SK-N-SH treated with all-trans-retinoic acid at 6 μM for 48 hours (cell line): ENCODE results near the gene C22orf31.

Experiments used
- ATAC-seq: fragments of 200-7000 bp; cut with Tn5 transposase; 3 replicates; pipeline ENCODE4 v1.9.1; 2020; ENCODE audit warnings: mild to moderate bottlenecking, moderate library complexity
- ARNTL ChIP-seq: fragments of 450-650 bp; formaldehyde crosslinking; IDR thresholded peaks from 2 replicates; pipeline ENCODE4 v1.5.0; 2020; ENCODE audit warnings: low read depth, mild to moderate bottlenecking, moderate library complexity, borderline replicate concordance
- BACH2 ChIP-seq: fragments of 250-450 bp; sonication (Bioruptor Pico); IDR thresholded peaks from 2 replicates; pipeline ENCODE4 v1.9.0; 2021; ENCODE audit warnings: mild to moderate bottlenecking, borderline replicate concordance
- CREB5 ChIP-seq: fragments of 250-450 bp; sonication (Bioruptor Pico); IDR thresholded peaks from 2 replicates; pipeline ENCODE4 v1.5.1; 2020; ENCODE audit warnings: low read depth, mild to moderate bottlenecking, moderate library complexity
- CSRNP3 ChIP-seq: fragments of 250-450 bp; sonication (Bioruptor Pico); IDR thresholded peaks from 2 replicates; pipeline ENCODE4 v1.5.1; 2021; ENCODE audit warnings: mild to moderate bottlenecking, moderate library complexity
- ESRRG ChIP-seq: fragments of 250-450 bp; sonication (Bioruptor Pico); IDR thresholded peaks from 2 replicates; pipeline ENCODE4 v1.6.1; 2021; ENCODE audit warnings: mild to moderate bottlenecking
- GLIS3 ChIP-seq: fragments of 250-450 bp; sonication (Bioruptor Pico); IDR thresholded peaks from 2 replicates; pipeline ENCODE4 v1.5.0; 2020; ENCODE audit warnings: mild to moderate bottlenecking, moderate library complexity
- ISL1 ChIP-seq: fragments of 250-450 bp; sonication (Bioruptor Pico); IDR thresholded peaks from 2 replicates; pipeline ENCODE4 v2.1.2; 2022; ENCODE audit warnings: mild to moderate bottlenecking, moderate library complexity
- OSR1 ChIP-seq: fragments of 250-450 bp; sonication (Bioruptor Pico); IDR thresholded peaks from 2 replicates; pipeline ENCODE4 v1.8.0; 2022; ENCODE audit warnings: moderate library complexity, mild to moderate bottlenecking, inconsistent platforms
- PATZ1 ChIP-seq: fragments of 250-450 bp; sonication (Bioruptor Pico); IDR thresholded peaks from 2 replicates; pipeline ENCODE4 v1.8.0; 2020; ENCODE audit warnings: mild to moderate bottlenecking, moderate library complexity, borderline replicate concordance
- POU6F1 ChIP-seq: fragments of 250-450 bp; sonication (Bioruptor Pico); IDR thresholded peaks from 2 replicates; pipeline ENCODE4 v1.8.0; 2021; ENCODE audit warnings: low read depth, mild to moderate bottlenecking, moderate library complexity, borderline replicate concordance
- PPARA ChIP-seq: fragments of 250-450 bp; sonication (Bioruptor Pico); IDR thresholded peaks from 2 replicates; pipeline ENCODE4 v1.5.0; 2020; ENCODE audit warnings: mild to moderate bottlenecking, borderline replicate concordance
- SNAI2 ChIP-seq: fragments of 250-450 bp; sonication (Bioruptor Pico); IDR thresholded peaks from 2 replicates; pipeline ENCODE4 v1.5.0; 2020; ENCODE audit warnings: mild to moderate bottlenecking, moderate library complexity
- TCF4 ChIP-seq: fragments of 250-450 bp; sonication (Bioruptor Pico); IDR thresholded peaks from 2 replicates; pipeline ENCODE4 v1.8.0; 2021; ENCODE audit warnings: mild to moderate bottlenecking, moderate library complexity, borderline replicate concordance
- TOX ChIP-seq: fragments of 250-450 bp; sonication (Bioruptor Pico); IDR thresholded peaks from 2 replicates; pipeline ENCODE4 v1.8.0; 2021; ENCODE audit warnings: mild to moderate bottlenecking, moderate library complexity, borderline replicate concordance
- TSHZ2 ChIP-seq: fragments of 250-450 bp; sonication (Bioruptor Pico); IDR thresholded peaks from 2 replicates; pipeline ENCODE4 v1.5.0; 2020; ENCODE audit warnings: mild to moderate bottlenecking, moderate library complexity
- ZC3H10 ChIP-seq: fragments of 250-450 bp; sonication (Bioruptor Pico); IDR thresholded peaks from 2 replicates; pipeline ENCODE4 v1.5.1; 2021; ENCODE audit warnings: mild to moderate bottlenecking, moderate library complexity
- ZFP3 ChIP-seq: fragments of 250-450 bp; sonication (Bioruptor Pico); IDR thresholded peaks from 2 replicates; pipeline ENCODE4 v1.5.0; 2020; ENCODE audit warnings: mild to moderate bottlenecking, moderate library complexity
- ZNF565 ChIP-seq: fragments of 450-650 bp; formaldehyde crosslinking; conservative IDR thresholded peaks from 2 replicates; pipeline ENCODE4 v1.5.0; 2020; ENCODE audit warnings: low read depth, mild to moderate bottlenecking, moderate library complexity
- ZNF70 ChIP-seq: fragments of 450-650 bp; formaldehyde crosslinking; IDR thresholded peaks from 2 replicates; pipeline ENCODE4 v1.5.0; 2020; ENCODE audit warnings: mild to moderate bottlenecking, moderate library complexity
- ZNF8 ChIP-seq: fragments of 450-650 bp; formaldehyde crosslinking; IDR thresholded peaks from 2 replicates; pipeline ENCODE4 v1.5.0; 2020; ENCODE audit warnings: mild to moderate bottlenecking, moderate library complexity

C22orf31 gene

GRCh38 chr22:29054251-29054767 is 7.3 kb downstream of the C22orf31 start:
- ATAC-seq, result no peak
- TF ChIP-seq ZFP3 (CRISPR knock-in tag) (no peak), ESRRG (no peak), BACH2 (CRISPR knock-in tag) (no peak), CREB5 (CRISPR knock-in tag) (no peak), ZNF565 (no peak), ZC3H10 (CRISPR knock-in tag) (no peak), ZNF70 (no peak), PATZ1 (CRISPR knock-in tag) (no peak), TCF4 (CRISPR knock-in tag) (no peak), ISL1 (no peak), POU6F1 (no peak), TSHZ2 (CRISPR knock-in tag) (no peak), OSR1 (CRISPR knock-in tag) (no peak), PPARA (no peak)

- TF ChIP-seq SNAI2 (CRISPR knock-in tag) (no peak), OSR1 (CRISPR knock-in tag) (no peak), TSHZ2 (CRISPR knock-in tag) (no peak), GLIS3 (no peak), TCF4 (CRISPR knock-in tag) (no peak), PATZ1 (CRISPR knock-in tag) (no peak), ZNF8 (no peak), TOX (CRISPR knock-in tag) (no peak), ARNTL (no peak), ISL1 (no peak), POU6F1 (no peak), ZNF70 (no peak), CREB5 (CRISPR knock-in tag) (no peak), ESRRG (no peak), BACH2 (CRISPR knock-in tag) (no peak), PPARA (no peak), CSRNP3 (no peak), ZFP3 (CRISPR knock-in tag) (no peak), ZC3H10 (CRISPR knock-in tag) (no peak)
- ATAC-seq, result no peak
Measured at GRCh38 chr22:29053048-29053702, 8.5 kb downstream of the C22orf31 start.
